Measurements from ENCODE around the gene KCNN3.

KCNN3 gene

DNA sequence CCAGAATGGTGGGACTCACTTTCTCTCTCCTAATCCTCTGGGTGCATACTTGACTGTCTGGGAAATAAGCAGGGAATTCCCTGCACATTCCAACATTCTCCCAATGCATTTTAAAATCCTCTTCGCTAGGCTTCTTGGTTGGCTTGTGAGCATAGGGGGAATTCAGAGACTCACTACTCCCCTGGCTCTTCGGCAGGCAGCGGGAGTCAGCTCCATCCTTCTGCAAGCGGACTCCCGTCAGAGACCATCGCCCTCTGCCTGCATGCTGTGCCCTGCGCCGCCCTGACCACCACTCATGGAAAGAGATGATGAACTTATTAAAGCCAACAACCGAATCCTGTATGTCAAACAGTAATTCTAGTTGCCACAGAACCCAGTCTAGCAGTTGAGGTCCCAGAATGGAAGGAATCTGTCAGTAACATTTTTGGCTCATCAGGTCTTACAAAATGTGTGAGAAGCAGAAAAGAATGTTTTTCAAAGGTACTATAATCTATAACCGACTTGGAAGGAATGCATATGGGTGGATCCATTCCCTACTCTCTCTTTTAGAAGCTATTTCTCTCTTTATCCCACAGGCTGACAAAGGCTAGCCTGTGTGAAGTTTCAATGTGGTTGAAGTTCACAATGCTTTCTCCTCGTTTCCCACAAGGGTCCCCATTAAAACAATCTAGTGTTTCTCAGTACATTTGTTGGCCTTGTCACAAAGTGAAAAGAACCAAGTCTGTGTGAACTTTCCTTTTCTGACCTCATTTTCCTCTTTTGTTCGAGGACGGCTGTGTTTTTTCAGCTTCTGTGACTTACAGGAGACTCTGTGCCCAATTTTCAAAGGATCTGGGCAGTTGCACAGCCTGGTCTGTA, 143.0 kb downstream of the KCNN3 start:
- no peak for DNase-seq (ENCODE audit: low spot score)

DNA sequence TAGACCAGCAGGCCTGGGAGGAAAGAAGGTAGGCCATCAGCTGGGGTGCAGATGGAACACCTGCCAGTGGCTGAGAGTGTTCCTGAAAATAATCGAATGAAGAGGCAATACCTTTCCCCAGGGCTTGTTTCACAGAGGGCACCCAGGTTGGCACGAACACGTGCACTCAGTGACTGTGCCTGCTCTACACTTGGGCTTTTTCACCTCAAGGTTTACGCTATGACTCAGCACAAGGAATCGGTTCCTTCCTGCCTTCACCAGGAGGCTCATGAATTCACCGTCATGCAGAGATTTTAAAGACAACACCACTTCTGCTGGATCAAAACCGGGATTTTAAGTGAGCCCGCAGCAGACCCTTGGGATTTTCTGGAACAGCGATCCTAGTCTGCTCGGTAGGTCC, 143.6 kb downstream of the KCNN3 start:
- no peak for DNase-seq (ENCODE audit: low spot score)

DNA sequence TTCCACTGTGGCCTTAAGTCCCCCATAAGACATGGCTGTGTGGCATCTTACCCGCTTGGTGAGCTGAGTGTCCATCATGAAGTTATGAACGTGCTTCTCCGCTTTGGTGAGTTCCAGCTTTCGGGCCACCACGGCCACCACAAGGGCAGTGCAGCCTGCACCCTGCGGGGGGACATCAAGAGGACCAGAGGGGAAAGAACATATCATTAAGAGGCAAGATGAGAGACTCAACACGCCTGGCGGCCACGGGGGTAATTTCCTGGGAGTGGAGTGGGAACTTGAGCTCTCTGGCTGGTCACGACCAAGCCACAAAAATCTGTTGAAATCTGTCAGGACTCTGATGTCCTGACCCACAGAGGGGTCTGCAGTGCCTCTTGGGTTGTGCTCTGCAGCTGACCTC, 144.2 kb downstream of the KCNN3 start:
- DNase-seq (ENCODE audit: low spot score), result no peak

DNA sequence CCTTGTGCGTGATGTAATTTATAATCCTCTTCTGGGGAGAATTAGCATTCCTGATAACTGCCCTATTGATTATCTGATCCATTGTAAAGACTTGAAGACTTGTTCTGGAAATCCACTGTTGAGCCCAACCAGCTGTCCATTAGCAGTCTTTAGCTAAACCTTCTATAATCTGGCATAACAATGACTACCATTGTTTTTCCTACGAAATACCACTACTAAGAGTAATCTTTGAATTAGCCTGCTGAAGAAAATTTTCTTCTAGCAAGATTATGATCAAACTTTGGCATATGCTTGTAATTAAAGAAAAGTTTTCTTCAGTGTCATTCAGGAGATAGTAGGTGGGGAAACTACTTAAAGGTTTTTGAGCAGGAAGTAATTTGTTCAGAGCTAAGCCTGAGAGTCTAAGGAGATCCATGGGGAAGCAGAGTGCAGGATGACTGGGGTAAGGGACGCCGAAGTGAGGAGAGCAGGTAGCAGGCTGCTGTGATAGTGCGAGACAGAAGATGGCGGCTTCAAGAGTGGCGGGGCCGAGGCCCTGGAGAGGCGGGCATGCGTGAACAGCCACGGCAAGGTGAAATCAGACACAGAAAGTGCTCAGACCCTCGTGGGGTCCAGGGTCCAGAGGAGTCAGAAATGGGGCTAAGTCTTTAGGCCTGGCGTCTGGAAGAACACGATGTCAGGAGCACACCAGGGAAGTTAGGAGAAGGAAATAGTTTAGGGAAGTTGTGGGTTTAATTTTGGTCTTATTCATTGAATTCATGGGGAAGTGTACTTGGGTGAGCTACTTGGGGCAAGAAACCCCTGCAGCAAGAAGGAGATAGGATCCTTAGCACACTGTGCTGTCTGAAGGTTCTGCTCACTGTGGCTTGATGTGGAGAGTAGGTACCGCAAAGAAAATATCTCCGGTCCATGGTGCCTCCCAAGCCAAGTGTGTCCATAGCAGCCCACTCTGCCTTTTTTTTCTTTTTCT, 149.5 kb downstream of the KCNN3 start:
- DNase-seq (ENCODE audit: low spot score), result no peak

DNA sequence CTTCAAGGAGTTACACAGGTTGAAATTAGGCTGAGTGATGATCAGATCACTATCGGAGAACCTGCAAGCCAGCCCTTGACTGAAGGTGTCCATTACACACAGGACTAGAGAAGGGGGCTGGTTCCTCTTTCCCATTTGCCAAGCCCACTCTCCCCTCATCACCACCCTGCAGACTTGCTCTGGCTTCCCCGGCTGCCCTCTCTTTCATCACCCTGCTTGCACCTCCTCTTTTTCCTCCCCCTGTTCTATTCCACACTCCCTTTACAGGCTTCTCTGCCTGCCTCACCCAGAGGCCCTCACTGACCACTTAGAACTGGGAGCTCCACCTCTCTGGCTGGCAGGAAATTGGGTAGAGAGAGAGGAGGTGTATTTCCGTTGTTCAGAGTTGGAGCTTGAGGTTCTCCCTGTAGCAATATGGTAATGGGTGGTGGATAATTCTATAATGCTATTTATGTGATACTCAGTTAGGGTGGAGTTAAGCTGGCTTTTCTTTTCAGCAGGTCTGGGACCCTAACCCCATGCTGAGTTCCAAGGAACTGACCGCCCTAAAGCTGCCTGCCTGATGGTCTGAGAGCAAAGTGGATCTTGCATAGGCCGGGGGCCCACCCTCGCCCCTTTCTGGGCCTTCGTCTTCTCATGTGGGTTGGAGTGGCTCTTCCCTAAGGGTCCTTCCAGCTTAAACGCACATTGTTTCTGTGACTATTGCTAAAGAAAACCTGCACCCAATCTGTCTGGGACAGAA, 150.3 kb downstream of the KCNN3 start:
- no peak for DNase-seq (ENCODE audit: low spot score)

DNA sequence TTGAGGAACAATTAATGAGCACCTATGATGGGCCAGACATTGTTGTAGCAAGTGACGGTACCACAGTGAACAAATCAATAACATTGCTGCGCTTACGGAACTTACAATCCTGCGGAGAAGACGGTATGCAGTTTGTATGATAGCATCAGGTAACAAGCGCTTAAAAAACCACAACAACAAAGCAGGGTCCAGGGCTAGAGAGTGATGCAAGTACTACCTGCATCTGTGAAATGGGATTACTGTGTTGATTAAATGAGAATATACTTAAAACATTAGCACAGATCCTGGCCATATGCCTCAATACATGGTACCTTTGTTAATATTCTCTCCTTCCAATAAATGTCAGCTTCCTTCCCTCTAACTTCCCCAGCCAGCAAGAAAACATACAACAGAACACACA, 151.5 kb downstream of the KCNN3 start:
- no peak for DNase-seq (ENCODE audit: low spot score)

DNA sequence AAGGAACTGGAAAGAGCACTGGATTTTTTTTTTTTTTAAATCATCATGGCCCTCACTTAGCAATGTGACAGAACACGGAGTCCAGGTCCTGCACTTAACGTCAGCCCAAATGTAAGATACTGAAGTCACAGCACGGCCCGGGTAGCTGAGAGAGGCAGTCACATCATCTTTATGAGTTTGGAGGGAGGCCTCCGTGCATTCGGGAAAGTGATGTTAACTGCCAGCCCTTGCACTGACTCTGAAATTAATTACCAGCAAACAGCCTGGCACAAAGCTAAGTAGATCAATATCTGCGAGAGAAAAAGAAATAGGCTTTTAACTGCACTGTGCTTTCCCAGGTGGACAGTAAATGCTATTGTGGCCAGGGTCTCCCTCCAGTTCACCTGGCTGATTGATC, 152.6 kb downstream of the KCNN3 start:
- DNase-seq (ENCODE audit: low spot score), result no peak

DNA sequence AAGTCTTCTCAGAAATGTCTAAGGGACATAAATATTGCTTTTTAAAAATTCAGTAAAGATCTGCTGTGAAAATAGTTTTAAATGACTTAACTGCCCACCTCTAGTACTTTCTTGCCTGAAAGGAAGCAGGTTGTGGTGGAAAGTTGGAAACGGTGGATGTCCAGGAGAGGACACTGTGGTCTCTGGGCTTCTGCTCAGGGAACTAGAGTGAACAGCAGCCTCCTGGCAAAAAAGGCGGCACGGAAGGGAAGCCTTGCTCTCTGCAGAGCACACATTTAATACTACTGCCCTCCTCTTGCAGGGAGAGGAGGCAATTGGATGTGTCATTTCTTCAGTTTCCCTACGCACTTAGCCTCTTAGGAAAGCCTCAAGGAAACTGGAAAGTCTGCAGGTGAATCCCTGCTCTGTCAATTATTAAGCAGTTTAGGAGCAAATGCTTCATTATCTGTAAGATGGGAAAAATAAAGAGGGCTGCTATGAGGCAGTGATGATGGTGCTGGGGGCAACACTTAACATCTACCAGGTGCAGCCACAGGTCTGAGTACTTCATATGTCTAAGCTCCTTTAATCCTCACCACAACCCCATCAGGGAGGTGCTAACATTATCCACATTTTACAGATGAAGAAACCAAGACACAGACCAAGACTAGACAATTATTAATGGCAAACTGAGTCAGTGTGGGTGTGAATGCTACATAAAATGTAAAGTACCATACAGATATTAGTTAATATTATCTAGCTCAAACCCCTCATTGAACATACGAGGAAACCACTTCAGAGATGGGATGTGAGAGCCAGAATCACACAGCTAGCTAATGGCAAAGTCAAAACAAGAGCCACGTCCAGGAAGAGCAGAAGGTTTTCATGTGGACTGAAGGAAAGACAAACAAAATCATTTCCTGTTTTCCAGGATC, 153.2 kb downstream of the KCNN3 start:
- no peak for DNase-seq (ENCODE audit: low spot score)

DNA sequence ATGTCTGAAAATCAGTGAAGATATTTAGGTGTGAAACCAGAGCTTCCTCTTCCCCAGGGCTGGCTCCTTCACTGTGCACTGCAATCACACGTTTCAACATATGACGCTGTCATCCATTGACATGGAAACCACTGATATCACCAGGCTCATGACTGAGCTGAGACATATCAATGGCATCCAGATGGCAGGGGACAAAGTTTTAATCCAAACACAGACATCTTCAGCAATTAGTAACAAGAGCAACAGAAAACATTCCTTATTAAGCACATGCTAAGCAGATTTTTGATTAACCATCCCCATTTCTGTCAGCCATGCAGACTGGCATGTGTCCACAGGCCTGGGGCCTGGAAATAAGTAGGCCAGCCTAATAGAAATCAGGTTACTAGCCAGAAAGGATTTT, 154.1 kb downstream of the KCNN3 start:
- no peak for DNase-seq (ENCODE audit: low spot score)

DNA sequence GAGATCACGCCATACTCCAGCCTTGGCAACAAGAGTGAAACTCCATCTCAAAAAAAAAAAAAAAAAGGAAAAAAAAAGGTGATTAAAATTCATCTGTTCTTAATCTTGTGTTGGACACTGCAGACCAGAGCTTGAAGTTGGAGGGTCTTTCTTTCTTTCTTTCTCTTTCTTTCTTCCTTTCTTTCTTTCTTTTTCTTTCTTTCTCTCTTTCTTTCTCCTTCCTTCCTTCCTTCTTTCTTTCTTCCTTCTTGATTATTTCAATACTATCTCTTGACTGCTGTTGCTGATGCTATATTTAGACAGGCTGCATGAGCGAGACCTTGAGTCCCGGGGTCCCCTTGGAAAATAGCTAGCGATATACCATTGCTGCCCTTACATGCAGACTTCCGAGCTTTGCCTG, 154.7 kb downstream of the KCNN3 start:
- DNase-seq (ENCODE audit: low spot score), result no peak

DNA sequence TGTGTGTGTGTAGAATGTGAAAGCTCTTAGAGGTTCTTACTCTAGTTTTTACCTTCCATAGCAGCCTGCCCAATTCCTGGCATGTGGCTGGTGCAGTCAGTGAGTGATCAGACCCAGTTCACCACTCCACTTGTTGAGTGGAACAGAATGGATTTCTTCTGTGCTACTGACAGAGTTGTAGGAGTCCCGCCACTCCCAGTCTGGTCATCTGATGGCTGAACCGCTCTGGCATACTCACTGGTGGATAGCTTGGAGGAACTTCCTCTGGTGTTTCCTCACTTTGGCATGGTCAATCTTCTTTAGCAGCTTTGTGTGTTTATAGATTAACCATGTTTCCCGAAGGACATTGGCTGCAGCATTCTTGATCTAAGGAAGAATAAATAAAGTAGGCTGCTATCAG, 155.4 kb downstream of the KCNN3 start:
- DNase-seq (ENCODE audit: low spot score), result peak; percentile 29

DNA sequence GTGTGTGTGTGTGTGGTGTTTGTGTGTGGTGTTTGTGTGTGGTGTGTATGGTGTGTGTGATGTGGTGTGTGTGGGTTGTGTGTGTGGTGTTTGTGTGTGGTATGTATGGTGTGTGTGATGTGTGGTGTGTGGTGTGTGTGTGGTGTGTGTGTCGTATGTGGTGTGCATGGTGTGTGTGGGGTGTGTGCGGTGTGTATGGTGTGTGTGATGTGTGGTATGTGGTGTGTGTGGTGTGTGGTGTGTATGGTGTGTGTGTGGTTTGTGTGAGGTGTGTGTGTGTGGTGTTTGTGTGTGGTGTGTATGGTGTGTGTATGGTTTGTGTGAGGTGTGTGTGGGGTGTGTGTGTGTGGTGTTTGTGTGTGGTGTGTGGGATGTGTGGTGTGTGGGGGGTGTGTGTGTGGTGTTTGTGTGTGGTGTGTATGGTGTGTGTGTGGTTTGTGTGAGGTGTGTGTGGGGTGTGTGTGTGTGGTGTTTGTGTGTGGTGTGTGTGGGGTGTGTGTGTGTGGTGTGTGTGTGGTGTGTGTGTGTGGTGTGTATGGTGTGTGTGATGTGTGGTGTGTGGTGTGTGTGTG, 155.9 kb downstream of the KCNN3 start:
- no peak for DNase-seq (ENCODE audit: low spot score)

DNA sequence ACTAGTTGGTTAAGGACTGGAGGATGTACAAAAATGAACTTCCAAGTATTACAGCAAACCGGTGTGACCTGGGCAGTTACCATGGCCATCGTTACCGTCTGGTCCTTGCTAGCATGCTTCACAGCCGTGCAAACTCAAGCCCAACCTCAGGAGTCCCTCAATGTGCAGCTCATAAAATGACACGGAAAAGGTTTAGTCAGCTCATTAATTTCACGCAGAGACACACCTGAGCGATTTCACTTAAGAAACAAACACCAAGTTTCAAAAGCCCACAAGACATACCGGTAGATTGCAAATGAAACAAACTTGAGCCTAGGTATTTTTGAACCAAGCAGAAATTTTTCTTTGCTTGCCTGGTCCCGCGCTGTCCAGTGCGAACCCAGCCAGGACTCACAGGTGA, 157.1 kb downstream of the KCNN3 start:
- no peak for DNase-seq (ENCODE audit: low spot score)

DNA sequence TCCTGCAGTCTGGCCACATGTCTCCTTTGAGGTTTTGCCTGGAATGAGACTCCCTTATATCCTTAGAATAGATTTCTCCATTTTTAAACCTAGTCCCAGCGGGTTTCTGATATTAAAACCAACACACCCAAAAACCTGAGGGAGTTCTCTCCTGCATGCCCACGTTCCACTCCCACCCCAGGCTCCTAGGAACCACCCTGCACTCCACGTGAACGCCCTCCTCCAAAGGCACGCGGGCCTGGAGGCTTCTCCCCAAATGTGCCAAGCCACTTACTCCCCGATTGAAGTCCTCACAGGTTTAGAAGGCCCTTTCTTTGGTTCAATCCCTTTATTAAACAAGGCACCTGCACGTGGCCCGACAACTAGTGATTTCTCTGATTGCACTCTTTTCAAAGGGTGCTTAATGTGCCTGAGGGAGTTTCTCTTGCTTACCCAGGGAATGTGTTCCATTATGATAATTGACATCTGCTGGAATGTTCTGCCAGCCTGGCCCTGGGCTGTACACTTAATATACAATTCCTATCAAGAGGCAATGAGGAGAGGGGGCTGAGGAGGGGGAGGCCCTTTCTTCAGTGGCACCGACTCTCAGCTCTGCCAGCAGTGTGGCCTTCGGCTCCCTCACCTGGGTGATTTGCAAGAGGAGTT, 157.8 kb downstream of the KCNN3 start:
- DNase-seq (ENCODE audit: low spot score), result no peak

DNA sequence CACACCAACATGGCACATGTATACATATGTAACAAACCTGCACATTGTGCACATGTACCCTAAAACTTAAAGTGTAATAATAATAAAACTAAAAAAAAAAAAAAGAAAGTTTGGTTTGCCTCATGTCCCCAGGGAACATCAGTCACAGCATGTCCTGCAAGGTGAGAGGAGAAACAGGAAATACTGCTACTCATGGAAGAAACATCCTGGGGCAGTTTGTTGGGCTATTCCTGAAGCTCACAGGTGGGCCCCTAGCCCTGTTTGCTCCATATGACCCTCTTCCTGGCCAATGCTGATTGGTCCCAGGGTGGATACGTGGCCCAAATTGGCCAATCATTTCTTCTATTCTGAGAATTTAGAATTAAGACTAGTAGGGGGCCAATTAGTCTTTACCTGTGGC, 158.7 kb downstream of the KCNN3 start:
- no peak for DNase-seq (ENCODE audit: low spot score)

DNA sequence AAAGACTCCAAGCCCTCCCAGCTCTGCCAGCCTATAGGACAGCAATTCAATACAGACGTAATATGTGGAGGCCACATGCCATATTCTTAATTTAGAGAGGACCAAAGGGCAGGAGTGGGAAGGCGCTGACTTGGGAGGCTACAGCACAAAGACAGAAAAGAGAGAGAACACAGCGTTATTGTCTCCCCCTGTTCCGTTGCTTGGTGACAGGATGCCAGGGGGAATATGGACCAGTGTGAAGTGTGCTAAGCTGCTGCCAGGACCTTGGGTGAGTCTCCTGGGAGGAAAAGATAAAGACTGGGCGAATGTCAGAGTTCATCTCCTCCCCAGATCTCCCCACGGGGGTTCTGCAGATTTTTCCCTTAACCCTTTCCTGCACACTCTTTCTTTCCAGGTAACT, 160.0 kb downstream of the KCNN3 start:
- no peak for DNase-seq (ENCODE audit: low spot score)

DNA sequence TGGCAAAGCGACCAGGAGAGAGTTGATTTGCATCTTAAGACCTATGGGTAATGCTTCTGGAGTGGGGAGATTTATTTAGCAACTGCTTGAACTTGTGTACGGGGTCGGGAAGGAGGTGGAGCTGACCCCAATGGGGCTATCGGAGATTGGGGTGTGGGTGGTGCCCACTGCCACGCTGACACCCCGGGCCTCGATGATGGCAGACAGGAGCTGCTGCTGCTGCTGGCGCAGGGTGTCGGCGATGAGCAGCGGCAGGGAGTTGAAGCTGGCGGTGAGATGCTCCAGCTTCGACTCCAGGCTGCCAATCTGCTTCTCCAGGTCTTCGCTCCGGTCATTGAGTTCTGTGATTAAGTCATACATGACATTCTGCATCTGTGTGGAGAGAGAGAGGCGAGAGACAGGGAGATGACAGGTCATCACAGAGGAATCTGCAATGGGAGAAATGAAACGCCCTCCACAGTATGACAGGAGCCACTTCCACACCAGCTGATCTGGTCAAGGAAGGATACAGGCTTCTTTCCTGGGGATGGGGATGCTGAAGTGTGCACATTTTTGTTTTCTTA, 162.1 kb downstream of the KCNN3 start:
- no peak for DNase-seq (ENCODE audit: low spot score)

DNA sequence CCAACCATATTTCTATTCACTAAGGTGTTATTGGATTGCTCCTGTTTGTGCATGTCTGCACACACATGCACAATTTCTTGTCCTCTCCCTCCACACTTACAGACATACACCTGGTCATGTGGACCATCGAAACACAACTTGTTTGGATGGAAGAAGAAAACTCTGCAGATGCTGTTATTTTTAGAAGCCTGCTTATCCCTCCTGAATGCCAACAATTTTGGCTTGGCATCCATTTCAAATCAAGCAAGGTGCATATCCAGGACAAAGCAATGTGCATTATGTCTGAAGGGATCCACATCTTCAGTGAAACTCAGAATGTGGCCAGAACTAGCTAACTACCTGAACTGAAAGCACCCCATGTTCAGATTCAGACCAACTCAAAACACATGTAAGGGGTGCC, 163.2 kb downstream of the KCNN3 start:
- no peak for DNase-seq (ENCODE audit: low spot score)

DNA sequence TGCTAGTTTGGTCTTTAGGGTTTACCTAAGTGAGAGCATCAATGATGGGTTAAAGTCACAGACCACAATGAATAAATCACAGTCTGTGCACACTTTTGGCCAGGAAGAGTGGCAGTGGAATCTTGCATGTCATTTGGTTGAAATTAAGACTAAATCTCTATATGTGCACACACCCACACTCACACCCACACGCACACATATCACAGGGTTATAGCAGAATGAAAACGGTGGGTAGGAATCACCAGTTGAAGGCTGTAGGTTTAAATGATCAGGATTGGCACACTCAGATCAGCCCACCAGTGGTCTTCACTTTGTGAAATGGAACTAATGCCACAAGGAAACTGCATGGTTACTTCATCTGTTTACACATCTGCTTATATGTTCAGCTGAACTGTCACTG, 164.5 kb downstream of the KCNN3 start:
- DNase-seq (ENCODE audit: low spot score), result no peak

DNA sequence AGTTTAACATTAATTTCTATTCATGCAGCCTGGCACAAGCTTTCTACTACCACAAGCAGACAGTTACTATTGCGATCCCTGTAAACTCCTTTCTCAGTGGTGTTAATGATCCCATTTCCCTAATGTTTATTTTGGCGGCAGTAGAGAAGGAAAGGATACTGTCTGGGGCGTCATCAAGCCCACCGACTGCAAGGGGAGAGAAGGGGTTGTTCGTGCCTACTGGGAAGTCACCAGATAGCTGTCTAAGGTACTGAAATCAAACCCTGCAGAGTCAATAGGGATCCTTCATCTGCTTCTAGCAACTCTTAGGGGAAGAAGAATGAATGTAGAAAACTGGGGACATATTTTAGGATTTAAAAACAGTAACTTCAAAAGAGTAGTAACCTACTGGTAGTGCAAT, 166.9 kb downstream of the KCNN3 start:
- DNase-seq (ENCODE audit: low spot score), result no peak
